Head of caudate nucleus (tissue), 42 donors: Measurements from ENCODE around the gene IQSEC2.

Experiments
- DNase-seq, 42 donors: peaks; one replicate each; pipeline versions ENCODE4 v3.0.0 to v3.0.0-alpha.2; 2020 to 2021; ENCODE audit warnings: mixed read lengths in 7 of 42
- intact Hi-C: fragments of 100-400 bp; cut with DNase I; formaldehyde crosslinking; loops from one replicate; pipeline ENCODE4 v1.15.0; 2022

The IQSEC2 gene

DNA sequence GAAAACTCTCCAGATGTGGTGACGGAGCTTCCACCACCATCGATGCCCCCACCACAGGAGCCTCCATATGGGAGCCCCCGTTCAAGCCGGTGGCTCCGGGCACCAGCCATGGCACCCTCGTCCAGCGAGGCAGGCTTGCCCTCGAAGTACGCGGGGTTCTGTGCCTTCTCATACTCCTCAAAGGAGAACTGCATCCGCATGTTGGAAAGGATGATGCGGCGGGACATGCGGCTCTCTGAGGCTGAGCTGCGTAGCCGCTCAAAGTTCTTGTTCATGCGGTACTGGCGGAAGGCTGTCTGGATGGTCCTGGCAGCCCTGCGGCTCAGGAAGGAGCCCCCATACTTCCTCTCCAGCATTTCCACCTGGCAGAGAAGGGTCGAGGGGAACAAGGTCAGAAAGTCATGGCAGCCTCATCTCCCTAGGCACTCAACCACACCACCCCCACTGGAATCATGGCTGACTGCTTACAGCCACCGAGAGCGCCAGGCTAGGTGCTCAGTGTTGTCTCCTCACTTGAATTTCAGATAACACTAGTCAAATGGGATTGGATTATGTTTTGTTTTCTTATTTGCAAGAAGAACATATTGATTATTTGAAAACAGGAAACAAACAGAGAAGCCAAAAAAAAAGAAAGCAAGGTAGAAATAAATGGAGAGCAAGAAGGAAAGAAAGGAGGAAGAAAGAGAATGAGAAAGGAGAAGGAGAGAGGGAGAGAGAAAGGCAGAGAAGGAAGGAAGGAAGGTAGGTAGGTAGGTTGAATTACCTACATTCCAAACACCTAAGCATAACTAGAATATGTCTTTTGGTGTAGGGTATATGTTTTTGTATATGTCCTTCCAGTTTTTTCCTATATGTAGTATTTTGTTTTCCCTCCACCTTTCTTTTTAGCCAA, 26.6 kb downstream of the IQSEC2 start:
- no peak for DNase-seq
- intact Hi-C loops = no loop called here

DNA sequence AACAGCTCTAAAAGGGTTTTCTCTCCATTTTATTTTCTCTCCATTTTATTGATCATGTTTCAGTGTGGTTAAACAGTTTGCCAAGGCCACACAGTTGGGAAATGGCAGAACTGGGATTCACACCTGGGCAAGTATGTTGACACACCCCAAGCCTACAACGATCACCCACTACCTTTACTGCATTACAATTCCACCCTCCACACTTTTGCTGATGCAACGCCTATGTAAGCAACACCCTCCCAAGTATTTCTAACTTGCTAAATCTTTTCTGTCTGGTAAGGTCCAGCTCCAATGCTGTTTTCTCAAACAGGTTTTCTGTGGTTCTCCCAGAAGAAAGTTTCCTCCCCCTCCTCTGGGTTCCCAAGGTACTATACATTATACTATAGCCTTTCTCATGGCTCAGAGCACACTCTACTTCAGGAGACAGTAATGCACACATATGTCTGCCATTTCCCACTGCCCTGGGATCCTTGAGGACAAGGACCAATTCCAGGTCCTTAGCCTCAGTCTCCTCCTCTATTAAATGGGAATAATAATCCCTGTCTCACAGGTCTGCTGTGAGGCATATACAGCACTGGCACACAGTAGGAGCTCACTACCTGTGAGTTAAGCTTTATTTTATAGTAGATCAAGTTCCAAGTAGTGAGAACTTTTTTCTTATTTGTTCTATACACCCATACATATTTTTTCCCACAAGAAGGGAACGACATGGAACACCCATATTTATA, 27.9 kb downstream of the IQSEC2 start:
- intact Hi-C loops = no loop called here
- DNase-seq = no peak

DNA sequence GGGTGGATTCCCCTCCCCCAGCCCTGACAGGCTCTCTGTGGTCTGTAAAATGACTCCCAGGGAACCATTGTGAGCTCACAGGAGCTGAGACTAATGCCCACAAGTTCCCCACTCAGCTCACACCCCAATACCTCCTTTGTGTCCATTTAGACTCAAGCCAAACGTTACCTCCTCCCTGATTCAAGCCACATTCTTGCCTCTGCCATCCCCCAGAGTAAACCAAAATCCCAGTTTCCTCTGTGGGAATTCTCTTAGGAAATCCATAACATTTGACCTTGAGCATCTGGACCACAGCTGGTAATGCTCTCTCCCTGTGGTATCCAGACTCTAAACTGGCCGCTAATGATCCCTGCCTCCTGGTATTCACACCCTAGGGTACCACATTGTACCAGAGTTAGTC, 30.1 kb downstream of the IQSEC2 start:
- intact Hi-C loops = no loop called here
- DNase-seq = no peak

DNA sequence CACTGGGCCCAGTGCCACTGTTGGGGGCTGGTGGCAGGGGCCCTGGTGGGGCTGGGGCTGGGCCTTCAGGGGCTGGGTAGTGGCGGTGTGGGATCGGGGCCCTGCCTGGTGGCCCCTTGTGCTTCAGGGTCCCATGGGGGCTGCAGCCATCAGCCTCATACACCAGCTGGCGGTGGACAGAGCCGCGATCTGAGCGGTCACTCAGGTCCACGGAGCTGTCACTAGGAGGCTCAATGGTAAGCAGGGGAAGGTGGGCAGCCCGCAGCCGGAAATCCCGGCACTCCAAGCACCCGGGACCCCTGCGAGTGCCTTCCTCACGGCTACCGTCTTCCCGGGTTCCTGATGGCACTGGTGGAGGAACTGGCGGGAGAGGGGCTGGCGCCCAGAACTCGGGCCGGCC, 30.8 kb downstream of the IQSEC2 start:
- intact Hi-C loops = no loop called here
- DNase-seq = no peak

DNA sequence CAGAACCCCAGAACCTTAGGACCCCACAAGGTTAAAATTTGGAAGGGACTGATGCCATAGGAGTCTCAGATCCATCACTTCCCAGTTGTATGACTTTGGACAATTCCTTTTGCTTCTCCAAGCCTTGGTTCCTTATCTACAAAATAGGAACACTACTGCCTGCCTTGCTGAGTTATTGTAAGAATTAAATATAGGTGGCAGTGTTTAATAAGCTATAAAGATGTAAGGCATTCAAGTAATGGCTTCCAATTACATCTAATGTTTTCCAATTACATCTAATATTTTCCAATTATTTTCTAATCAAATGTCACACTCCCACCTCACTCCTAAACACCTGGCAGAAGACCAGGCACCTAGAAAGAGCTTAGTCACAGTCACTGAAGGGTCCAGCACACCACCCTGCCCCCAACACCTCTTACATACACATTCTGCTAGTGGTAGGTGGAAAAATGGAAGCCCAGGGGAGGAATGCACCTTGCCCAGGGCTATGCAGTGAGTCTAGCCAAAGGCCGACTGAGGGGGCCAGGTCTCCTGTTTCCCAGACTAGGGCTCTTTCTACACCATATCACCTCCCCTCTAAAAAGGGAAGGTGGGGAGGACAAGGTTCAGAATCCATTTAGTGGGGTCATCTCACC, 31.9 kb downstream of the IQSEC2 start:
- intact Hi-C loops = no loop called here
- DNase-seq = no peak

DNA sequence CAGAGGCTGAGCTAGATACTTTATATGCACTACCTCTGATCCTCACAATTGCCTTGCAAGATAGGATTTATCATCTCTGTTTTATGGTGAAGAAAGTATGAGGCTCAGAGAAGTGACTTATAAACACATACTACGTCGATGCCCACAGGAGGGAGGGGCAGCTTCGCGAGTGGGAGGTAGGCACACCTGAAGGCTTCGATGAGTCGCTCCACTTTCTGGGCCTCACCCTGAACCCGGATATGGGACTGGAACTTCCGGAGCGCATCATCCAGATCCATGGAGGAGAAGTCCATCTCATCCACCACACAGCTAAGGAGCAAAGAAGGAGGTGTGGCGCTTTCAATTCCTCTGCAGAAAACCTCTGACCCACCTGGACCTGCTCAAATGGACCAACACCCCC, 33.5 kb downstream of the IQSEC2 start:
- intact Hi-C loops = no loop called here
- DNase-seq = no peak

DNA sequence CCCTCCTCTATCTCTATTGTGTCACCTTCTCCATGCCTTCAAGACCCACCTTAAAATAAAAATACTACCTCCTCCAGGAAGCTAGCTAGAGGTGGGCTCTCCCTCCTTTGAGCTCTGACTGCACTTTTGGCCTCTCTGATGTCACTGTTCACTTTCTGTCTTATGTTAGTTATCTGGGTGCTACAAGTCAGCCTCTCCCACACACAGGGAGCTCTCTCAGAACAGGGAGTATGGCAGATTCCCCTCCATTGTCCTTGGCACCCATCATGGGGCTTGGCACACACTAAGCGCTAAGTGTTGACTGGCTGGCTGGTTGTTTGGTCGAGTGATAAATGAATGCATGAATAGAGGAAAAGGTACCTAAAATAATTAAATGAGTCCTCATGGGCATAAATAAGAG, 35.2 kb downstream of the IQSEC2 start:
- intact Hi-C loops = no loop called here
- DNase-seq = peak in 10 of 42 donors; percentile 19 to 62 (median 36)

DNA sequence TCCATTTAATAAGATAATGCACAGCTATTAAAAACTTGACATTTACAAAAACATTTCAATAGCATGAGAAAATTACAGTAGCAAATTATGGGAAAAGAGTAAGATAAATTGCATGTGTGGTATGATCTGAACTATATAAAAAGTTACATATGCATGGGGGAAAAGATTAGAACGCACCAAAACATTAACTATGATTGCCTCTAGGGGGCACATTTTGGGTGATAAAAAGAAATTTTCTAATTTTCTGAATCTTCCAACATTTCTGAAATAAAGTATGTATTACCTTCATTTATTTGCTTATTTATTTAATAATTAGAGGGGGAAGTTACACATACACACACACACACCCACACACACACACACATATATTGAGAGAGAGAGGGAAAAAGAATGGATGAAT, 36.8 kb downstream of the IQSEC2 start:
- no peak for DNase-seq
- intact Hi-C loops = no loop called here

DNA sequence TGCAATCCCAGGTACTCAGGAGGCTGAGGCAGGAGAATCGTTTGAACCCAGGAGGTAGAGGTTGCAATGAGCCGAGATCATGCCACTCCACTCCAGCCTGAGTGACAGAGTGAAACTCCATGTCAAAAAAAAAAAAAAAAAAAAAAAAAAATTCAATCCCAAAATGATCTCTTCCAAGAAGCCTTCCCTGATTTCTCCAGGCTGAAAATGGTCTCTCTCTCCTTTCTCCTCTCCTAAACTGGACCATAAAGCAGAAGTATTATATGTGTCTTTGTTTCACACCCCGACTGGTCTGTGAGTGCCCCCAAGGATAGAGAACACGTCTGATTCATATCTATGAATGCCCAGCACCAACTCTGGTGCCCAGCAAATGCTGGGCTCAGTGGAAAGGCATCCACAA, 39.1 kb downstream of the IQSEC2 start:
- no peak for DNase-seq
- intact Hi-C loops = no loop called here

DNA sequence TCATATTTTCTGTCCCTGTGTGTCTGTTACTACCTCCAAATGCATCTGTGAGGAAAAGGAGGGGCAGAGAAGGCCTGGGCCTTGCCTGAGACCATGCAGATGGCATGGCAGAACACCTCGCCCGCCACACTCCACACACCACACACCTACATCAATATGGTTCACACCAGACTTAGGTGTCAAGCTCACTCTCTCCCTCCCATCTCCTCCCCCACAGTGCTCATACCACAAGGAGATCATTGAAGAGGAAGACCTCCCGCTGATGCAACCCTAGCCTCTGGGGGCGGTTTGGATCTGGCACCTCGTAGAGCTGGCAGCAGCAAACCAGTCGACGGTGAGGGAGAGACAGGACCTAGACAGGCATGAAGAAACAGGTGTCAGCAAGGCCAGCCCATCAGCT, 39.8 kb downstream of the IQSEC2 start:
- peak in 2 of 42 donors; percentile 25 to 39 for DNase-seq
- intact Hi-C loops = no loop called here

DNA sequence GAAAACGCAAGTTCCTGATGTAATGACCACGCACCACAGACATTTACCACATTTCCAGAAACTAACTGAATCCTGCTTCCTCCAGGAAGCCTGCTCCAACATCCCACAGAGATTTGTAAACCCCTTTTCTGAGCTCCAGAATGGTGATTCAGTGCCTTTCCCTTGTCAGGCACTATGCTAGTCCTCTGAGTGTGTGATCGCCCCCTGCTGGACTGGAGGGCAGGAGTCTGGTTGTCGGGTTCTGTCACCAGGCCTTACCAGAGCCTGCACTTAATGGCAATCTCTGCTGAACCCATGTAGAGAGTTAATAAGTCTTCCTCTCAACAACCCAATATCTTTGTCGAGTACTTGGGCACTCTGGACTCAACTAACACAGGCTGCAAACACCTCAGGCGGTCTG, 41.9 kb downstream of the IQSEC2 start:
- intact Hi-C loops = no loop called here
- DNase-seq = no peak

DNA sequence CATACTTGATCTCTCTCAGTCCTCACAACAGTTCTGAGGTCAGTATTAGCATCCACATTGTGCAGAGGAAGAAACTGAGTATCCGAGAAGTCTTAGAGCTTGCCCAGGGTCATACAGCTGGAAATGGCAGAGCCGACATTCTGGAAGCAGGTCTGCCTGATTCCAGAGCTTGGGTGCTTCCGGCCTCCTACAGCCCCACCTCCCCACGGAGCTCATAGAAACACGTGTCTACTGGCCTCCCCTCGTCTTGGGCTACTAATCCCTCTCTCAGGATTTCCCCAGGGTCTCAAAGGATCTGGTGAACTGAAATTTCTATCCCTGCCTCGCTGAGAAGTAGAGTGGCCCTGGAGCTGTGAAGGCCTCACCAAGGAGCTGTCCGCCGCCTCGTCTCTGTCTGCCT, 44.3 kb downstream of the IQSEC2 start:
- intact Hi-C loops = no loop called here
- DNase-seq = no peak

DNA sequence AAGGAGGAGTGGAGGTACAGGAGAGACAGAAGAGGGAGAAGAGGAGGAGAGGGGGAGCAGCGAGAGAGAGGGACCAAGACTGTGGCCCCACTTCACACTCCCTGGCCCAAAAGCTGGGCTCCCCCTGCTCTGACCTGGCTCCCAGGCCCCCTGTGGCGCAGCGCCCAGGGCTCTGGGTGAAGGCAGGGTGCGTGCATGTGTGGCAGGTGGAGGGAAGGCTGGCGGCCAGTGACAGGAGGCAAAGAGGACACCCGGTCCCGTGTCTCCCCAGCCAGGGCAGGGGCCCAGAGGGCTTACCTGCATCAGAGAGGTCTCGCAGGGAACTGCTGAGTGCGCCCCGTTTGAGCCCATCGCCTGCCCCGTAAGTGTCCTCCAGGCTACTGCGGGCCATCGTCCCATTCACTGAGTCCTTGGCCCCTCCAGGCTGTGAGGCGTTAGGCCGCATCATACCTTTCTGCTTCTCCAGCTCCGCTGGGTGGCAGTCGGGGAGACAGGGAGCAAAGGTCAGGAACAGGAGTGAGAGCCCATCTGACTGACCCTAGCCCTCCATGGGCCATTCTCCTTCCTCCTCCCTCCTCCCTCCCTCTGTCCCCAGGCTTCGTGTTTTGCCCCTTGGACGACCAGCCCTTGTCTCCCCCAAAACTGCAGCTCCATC, 45.2 kb downstream of the IQSEC2 start:
- no peak for DNase-seq
- intact Hi-C loops = no loop called here

DNA sequence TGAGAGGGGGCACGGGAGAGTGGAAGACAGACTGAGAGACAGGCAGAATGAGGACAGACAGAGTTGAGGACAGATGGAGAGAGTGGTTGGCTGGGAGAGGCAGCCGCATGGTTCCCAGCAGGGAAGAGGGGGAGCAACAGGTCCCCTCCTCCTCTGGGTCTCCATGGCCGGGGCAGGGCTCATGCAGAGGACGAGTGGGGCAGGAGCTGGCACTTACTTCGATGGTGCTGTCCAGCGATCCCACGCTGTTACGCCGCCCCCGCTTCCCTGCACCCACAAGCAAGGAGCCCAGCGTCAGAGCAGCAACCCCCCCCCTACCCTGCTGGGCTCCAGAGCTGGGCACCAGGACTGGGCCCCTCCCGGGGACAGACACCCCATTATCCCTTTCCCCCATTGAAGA, 45.8 kb downstream of the IQSEC2 start:
- intact Hi-C loops = no loop called here
- no peak for DNase-seq

DNA sequence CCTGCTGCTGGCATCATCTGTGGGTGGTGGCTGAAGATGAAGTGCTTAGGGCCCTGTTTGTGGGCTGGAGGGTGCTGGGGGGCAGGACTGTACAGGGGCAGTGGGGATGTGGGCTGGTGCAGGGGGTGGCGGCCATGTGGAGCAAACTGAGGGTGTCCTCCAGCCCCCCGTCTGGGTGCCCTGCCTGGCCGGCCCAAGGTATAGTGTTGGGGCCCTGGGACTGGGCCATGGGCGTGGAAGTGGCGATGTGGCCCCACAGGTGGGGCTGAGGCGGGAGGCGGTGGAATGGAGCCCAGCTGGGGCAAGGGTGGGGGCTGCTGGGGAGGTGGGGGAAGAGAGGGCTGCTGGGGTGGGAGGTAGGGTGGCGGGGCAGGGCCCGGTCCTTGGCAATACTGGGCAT, 46.9 kb downstream of the IQSEC2 start:
- intact Hi-C loops = no loop called here
- DNase-seq = no peak

DNA sequence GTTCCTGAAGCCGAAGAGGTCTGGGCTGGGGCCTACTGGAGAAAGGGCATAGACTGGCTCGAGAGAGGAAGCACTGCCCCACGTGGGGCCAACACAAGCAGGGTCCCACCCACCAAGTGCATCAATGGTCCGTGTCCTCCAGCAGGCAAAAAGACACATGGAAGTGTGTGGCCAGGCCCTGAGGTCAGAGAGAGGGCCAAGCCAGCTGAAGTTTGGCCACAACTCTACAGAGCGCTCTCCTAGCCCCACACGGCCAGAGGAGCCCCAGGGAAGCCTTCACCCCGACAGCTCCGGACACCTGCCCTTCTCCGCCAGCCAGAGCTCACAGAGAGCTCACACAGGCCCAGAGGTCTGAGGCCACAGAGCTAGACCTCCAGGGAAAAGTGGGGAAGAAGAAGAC, 47.8 kb downstream of the IQSEC2 start:
- DNase-seq = no peak
- intact Hi-C loops = no loop called here

DNA sequence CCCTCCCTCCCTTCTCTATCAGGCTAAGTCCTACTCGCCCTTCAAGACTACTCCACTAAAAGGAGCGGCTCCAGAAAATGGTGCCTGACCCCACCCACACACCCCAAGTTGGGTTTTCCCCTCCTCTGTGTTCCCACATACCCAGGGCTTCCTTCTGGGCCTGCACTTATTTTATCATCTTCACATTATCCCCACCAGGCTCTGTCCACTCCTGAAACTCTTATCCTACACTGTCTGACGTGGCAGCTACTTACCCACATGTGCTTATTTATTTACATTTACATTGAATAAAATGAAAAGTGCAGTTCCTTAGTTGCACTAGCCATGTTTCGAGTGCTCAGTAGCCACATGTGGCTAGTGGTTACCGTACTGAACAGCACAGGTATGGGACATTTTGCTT, 51.3 kb downstream of the IQSEC2 start:
- intact Hi-C loops = no loop called here

DNA sequence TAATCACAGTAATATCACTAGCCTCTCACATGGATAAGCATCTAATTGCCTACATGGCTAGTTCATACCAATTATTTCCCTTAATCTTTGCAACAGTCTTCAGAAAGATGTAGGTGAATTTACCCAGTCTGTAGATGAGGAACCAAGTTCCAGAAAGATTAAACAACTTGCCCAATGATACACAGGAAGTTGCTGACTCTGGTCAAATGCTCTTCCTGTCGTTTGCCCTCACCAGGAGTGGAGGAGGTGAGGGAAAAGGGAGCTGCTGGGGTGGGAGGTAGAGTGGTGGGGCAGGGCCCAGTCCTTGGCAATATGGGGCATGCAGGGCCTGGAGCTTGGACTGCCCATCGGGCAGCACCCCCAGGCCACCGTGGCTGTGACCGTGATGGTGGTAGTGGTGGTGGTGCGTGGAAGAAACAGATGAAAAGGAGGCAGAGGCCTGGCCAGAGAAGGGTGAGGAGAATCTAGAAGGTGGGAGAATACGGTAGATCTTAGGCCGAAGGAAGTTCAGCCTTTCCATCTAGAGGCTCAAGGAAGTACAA, 54.1 kb downstream of the IQSEC2 start:
- intact Hi-C loops = loop anchor here (10.0 kb wide), 1 partner anchor 208 kb away; the partner anchor contains the start of gene HSD17B10
- no peak for DNase-seq

More for the DNA sequence above, 51.3 kb downstream of the IQSEC2 start:
- DNase-seq = no peak
